Thyroid gland (tissue), 4 donors: ENCODE results near the gene SCP2. TPM values are rescaled to one million over a fixed set of nuclear protein-coding genes. Genes with fewer than 3 reads are reported as not detected.

Experiments used
- DNase-seq, 2 donors: peaks; one replicate each; pipeline ENCODE4 v3.0.0-alpha.2; 2019
- H3K27ac ChIP-seq, 3 donors: fragments of 200-600 bp; sonication (generic); 1 replicate in 2 of 3; 2 replicates in 1 of 3; pipeline ENCODE4 v1.5.1; 2016 to 2019; ENCODE audit warnings: mild to moderate bottlenecking in 1 of 3, moderate library complexity in 1 of 3
- H3K27me3 ChIP-seq: fragments of 200-600 bp; sonication (generic); one replicate; pipeline ENCODE4 v1.5.1; 2019
- H3K36me3 ChIP-seq, 2 donors: fragments of 200-600 bp; sonication (generic); one replicate each; pipeline ENCODE4 v1.5.1; 2016 to 2019
- H3K4me1 ChIP-seq, 2 donors: fragments of 200-600 bp; sonication (generic); one replicate each; pipeline ENCODE4 v1.5.1; 2017 to 2019
- H3K4me3 ChIP-seq, 3 donors: fragments of 200-600 bp; sonication (generic); replicated peaks in 1 of 3; 1 replicate in 2 of 3; 2 replicates in 1 of 3; pipeline ENCODE4 v1.5.1; 2016; ENCODE audit warnings: mild to moderate bottlenecking in 1 of 3
- H3K9me3 ChIP-seq: fragments of 200-600 bp; sonication (generic); one replicate; pipeline ENCODE4 v1.5.1; 2017
- POLR2A ChIP-seq, 2 donors: fragments of 450-650 bp; IDR thresholded peaks; one replicate each; pipeline ENCODE4 v1.6.1; 2017; ENCODE audit warnings: antibody characterized with exemption in 2 of 2, mild to moderate bottlenecking in 2 of 2, moderate library complexity in 1 of 2
- WGBS, 2 donors: methylation state at CpG; one replicate each; pipeline ENCODE4 v1.1.5; 2017; 5-methylcytosine and 5-hydroxymethylcytosine counted together
- intact Hi-C: fragments of 100-400 bp; cut with DNase I; formaldehyde crosslinking; loops from one replicate; pipeline ENCODE4 v1.15.1; 2023
- total RNA-seq, 4 donors: library from RNA; depleted of rRNA; stranded (reverse); fragments of >200 nt; gene quantifications; one replicate each; pipeline ENCODE4 v1.2.3, GENCODE V29; 2016
- TF ChIP-seq, protein P1 (sequence below), 6 experiments: fragments of 200-600 bp in 3 of 6; fragments of 450-650 bp in 3 of 6; sonication (generic) in 3 of 6; IDR thresholded peaks; one replicate each; pipeline ENCODE4 v1.5.1; 2016 to 2019; ENCODE audit warnings: antibody characterized with exemption in 6 of 6, mild to moderate bottlenecking in 2 of 6, inconsistent platforms in 1 of 6, moderate library complexity in 1 of 6

The SCP2 gene
- total RNA-seq, 4 donors from 2014 or later, result 114 to 181 (median 164) TPM

DNA sequence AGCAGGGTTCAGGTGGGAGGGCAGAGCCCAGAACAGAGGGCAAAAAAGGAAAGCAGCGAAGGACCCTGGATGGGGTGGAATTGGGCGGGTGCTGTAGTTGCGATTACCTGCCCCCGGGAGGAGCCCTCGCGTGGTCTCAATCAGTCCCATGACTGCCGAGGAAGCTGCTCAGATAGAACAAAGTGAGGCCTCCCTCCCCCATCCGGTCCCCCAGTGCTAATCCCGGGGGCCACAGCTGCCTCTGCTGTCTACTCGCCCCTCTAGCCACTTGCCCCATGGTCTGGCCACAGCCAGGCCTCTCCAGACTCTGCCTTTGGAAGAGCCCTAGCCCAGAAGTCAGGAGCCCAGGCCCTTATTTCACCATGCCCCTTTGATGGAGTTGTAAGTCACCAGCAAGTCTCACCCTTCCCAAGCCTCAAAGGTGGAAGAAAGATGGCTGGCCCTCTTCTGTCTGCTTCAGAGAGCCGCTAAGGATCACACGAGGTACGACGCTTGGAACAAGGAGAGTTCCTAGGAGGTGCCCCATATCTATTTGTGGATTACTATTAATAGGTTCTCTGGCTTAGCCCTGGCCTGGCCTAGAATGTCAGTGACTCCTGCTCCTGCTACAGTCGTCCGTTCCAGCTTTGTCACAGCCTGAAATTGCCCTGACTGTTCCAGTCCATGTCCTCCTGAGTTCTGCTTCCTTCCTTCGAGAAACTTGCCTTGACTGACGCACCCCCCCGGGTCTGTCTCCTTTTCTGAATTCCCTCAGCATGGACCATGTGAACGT lies 22.0 kb upstream of the SCP2 start:
- 62 to 65% methylated on average over 20 of the region's 20 CpGs for WGBS, 2 donors
- intact Hi-C loops, result no loop called here

DNA sequence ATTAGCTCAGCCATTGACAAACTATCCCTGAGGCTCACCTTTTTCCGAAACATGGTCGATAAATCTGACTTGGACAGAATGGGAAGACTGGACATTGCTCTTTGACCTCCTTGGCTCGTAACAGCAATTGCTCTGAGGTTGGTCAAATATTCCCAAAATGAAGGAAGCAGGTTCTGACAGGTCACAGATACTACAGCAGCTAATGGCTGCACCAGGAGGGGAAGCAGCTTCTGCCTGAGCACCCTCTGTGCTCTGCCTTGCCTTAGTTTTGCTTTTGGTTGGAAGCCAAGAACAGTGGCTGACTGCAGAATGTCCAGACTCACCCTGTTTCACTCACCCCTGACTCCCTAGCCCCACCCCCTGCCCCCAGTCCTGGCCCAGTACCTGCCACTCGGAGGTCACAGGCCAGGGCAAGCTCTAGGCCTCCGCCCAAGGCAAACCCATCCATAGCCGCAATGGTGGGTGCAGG lies 20.9 kb upstream of the SCP2 start:
- TF ChIP-seq, protein P1, sequence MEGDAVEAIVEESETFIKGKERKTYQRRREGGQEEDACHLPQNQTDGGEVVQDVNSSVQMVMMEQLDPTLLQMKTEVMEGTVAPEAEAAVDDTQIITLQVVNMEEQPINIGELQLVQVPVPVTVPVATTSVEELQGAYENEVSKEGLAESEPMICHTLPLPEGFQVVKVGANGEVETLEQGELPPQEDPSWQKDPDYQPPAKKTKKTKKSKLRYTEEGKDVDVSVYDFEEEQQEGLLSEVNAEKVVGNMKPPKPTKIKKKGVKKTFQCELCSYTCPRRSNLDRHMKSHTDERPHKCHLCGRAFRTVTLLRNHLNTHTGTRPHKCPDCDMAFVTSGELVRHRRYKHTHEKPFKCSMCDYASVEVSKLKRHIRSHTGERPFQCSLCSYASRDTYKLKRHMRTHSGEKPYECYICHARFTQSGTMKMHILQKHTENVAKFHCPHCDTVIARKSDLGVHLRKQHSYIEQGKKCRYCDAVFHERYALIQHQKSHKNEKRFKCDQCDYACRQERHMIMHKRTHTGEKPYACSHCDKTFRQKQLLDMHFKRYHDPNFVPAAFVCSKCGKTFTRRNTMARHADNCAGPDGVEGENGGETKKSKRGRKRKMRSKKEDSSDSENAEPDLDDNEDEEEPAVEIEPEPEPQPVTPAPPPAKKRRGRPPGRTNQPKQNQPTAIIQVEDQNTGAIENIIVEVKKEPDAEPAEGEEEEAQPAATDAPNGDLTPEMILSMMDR (IDR thresholded peaks at IDR 0.05), result no peak
- TF ChIP-seq POLR2A (IDR thresholded peaks at IDR 0.05), result no peak
- Histone ChIP-seq H3K9me3 (no peaks in the 10 kb centered on the region), H3K27me3 (no peaks in the 10 kb centered on the region), H3K4me3 (no peak overlapping the region), H3K36me3 (peaks cover 0 to 4% of the 10 kb centered on the region in 2 donors), H3K4me1 (peaks cover 6 to 13% of the 10 kb centered on the region in 2 donors), H3K27ac (peak overlapping the region; percentile 33 to 58 (median 50))
- intact Hi-C loops, result no loop called here
- 95 to 97% methylated on average over 6 of the region's 6 CpGs for WGBS, 2 donors
- DNase-seq, result peak; percentile 32 to 47

More for the DNA sequence above, 22.0 kb upstream of the SCP2 start:
- H3K4me1 ChIP-seq, result peaks cover 6 to 13% of the 10 kb centered on the region in 2 donors
- no peaks in the 10 kb centered on the region for H3K27me3 ChIP-seq
- TF ChIP-seq, protein P1 (IDR thresholded peaks at IDR 0.05), result no peak
- no peak for TF ChIP-seq POLR2A (IDR thresholded peaks at IDR 0.05)
- peak; percentile 49 to 59 for DNase-seq
- no peaks in the 10 kb centered on the region for H3K9me3 ChIP-seq
- H3K36me3 ChIP-seq, result peaks cover 0 to 4% of the 10 kb centered on the region in 2 donors
- H3K4me3 ChIP-seq, result no peak overlapping the region
- H3K27ac ChIP-seq, result peak overlapping the region; percentile 43 to 58 (median 50)

DNA sequence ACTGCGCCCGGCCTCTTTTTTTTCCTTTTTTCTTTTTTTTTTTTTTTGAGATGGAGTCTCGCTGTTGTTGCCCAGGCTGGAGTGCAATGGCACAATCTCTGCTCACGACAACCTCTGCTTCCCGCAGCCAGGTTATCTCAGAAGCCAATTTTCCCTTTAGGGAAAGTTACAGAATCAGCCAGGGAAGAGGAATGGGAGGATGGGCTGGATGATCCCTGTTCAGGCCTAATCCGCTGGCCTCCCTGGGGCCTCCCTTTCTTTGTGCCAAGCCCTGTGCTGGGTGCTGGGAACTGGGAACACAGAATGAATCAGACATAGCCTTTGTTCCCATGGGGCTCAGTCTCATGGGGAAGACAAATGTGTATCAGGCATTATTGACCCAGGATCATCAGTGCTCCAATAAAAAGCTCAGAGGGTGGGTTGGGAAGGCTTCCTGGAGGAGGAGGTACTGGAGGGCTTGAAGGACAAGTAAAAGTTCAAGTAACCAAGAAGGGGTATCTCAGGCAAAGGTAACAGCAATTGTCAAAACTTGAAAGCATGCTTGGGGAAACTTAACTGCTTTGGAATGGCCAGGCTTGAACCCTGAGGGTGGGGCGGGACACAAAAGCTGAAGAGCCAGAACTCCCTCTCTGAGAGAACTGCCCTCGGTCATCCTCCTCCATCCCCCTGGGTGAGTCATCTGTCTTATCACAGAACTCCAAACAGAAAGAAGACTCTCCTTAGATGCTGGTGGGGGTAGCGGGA lies 19.8 kb upstream of the SCP2 start:
- Histone ChIP-seq H3K27ac (no peak overlapping the region), H3K9me3 (no peaks in the 10 kb centered on the region), H3K4me1 (peaks cover 6 to 13% of the 10 kb centered on the region in 2 donors), H3K4me3 (no peak overlapping the region), H3K27me3 (no peaks in the 10 kb centered on the region), H3K36me3 (peaks cover 0 to 4% of the 10 kb centered on the region in 2 donors)
- 94 to 96% methylated on average over 9 of the region's 9 CpGs for WGBS, 2 donors
- intact Hi-C loops, result no loop called here
- TF ChIP-seq, protein P1 (IDR thresholded peaks at IDR 0.05), result no peak
- no peak for TF ChIP-seq POLR2A (IDR thresholded peaks at IDR 0.05)
- no peak for DNase-seq

DNA sequence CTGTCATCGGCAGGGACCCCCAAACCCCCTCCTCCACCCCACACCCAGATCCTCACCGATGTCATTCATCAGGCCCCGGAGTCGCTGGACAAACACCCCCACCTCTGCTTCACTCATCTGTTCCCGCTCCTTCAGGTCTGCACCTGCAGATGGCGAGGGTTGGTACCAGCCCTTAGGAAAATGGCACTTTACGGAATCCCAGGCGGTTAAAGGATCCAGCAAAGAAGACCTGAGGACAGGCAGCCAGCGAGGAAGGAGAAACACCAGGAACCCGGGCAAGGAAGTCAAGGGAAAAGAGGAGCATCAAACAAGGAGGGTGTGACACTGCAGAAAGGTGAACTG lies 19.3 kb upstream of the SCP2 start:
- TF ChIP-seq, protein P1 (IDR thresholded peaks at IDR 0.05), result no peak
- TF ChIP-seq POLR2A (IDR thresholded peaks at IDR 0.05), result no peak
- 95 to 96% methylated on average over 10 of the region's 10 CpGs for WGBS, 2 donors
- Histone ChIP-seq H3K36me3 (peaks cover 0 to 4% of the 10 kb centered on the region in 2 donors), H3K4me3 (no peak overlapping the region), H3K4me1 (peaks cover 6 to 13% of the 10 kb centered on the region in 2 donors), H3K9me3 (no peaks in the 10 kb centered on the region), H3K27me3 (no peaks in the 10 kb centered on the region), H3K27ac (no peak overlapping the region)
- intact Hi-C loops, result no loop called here
- DNase-seq, result no peak
